ENCODE data around the gene IZUMO1.
"Not testable (repeated sequence)": the region's sequence is repeated elsewhere in the genome, so short reads cannot be mapped to it uniquely, and the experiment has no call there.

Gene IZUMO1

DNA sequence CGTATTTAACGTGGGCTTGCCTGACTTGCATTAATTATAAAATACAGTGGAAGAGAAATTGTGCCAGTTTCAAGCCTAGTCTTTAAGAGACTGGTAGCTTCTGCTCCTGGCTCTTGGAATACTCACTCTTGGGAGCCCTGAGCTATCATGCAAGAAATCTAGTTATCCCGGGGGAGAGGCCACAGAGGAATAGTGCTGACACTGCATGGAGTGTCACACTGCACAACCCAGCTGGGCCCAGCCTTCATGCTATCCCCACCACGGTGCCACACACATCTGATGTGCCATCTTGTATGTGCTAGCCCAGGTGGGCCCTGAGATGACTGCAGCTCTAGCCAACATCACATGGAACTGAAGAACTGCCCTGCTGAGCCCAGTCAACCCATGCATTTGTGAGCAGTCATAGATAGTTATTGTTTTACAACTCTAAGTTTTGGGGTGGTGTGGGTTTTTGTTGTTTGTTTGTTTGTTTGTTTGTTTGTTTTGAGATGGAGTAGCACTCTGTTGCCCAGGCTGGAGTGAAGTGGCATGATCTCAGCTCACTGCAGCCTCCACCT is 35.5 kb downstream of the IZUMO1 start:
- no peaks in the 10 kb centered on the region for H3K79me2 ChIP-seq (ENCODE audit: control insufficient read depth, insufficient read depth, low read length, unreplicated experiment)
- no peak overlapping the region for H3K4me3 ChIP-seq (ENCODE audit: low read depth, low read length)
- H3K27ac ChIP-seq (ENCODE audit: low read depth, low read length), result no peak overlapping the region
- peaks cover 8% of the 10 kb centered on the region for H3K4me1 ChIP-seq (ENCODE audit: control insufficient read depth, insufficient read depth, low read length, unreplicated experiment)
- no peaks in the 10 kb centered on the region for H3K27me3 ChIP-seq (ENCODE audit: insufficient read depth, low read length)
- H3K36me3 ChIP-seq (ENCODE audit: insufficient read depth, low read length), result no peaks in the 10 kb centered on the region
- no peak overlapping the region for H2AFZ ChIP-seq (ENCODE audit: low read length, unreplicated experiment)

DNA sequence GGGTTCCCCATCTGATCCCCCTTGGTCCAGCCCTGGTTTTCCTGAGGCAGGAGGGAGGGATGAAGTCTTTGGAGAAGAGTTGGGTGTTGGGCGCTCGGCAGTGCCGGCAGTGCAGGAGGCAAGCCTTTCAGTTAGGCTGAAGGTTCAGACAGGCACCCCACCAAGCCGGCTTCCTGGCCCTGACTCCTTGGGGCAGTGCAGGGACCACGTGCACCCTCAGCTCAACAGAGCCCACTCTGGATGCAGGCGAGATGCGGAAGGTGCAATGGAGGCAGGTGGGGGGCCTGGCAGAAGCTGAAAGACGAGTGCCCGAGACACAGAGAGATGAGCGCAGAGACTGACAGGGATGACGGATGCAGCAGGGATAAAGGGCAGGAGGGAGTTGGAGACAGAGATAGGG is 38.2 kb downstream of the IZUMO1 start:
- H3K4me1 ChIP-seq (ENCODE audit: control insufficient read depth, insufficient read depth, low read length, unreplicated experiment), result no peaks in the 10 kb centered on the region
- no peak overlapping the region for H3K4me3 ChIP-seq (ENCODE audit: low read depth, low read length)
- H3K36me3 ChIP-seq (ENCODE audit: insufficient read depth, low read length), result no peaks in the 10 kb centered on the region
- H3K27ac ChIP-seq (ENCODE audit: low read depth, low read length), result no peak overlapping the region
- H3K79me2 ChIP-seq (ENCODE audit: control insufficient read depth, insufficient read depth, low read length, unreplicated experiment), result no peaks in the 10 kb centered on the region
- no peak overlapping the region for H2AFZ ChIP-seq (ENCODE audit: low read length, unreplicated experiment)
- H3K27me3 ChIP-seq (ENCODE audit: insufficient read depth, low read length), result no peaks in the 10 kb centered on the region

- H3K79me2 ChIP-seq (ENCODE audit: control insufficient read depth, insufficient read depth, low read length, unreplicated experiment), result no peaks in the 10 kb centered on the region
- no peaks in the 10 kb centered on the region for H3K27me3 ChIP-seq (ENCODE audit: insufficient read depth, low read length)
- no peaks in the 10 kb centered on the region for H3K36me3 ChIP-seq (ENCODE audit: insufficient read depth, low read length)
Observed at GRCh38 chr19:48705431-48705830, 41.3 kb downstream of the IZUMO1 start.

DNA sequence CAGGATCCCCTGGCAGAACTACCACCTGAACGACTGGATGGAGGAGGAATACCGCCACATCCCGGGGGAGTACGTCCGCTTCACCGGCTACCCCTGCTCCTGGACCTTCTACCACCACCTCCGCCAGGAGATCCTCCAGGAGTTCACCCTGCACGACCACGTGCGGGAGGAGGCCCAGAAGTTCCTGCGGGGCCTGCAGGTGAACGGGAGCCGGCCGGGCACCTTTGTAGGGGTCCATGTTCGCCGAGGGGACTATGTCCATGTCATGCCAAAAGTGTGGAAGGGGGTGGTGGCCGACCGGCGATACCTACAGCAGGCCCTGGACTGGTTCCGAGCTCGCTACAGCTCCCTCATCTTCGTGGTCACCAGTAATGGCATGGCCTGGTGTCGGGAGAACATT is 43.4 kb downstream of the IZUMO1 start:
- Histone ChIP-seq H3K4me1 (ENCODE audit: control insufficient read depth, insufficient read depth, low read length, unreplicated experiment) (peaks cover 6% of the 10 kb centered on the region), H3K36me3 (ENCODE audit: insufficient read depth, low read length) (no peaks in the 10 kb centered on the region), H3K27ac (ENCODE audit: low read depth, low read length) (no peak overlapping the region), H3K4me3 (ENCODE audit: low read depth, low read length) (no peak overlapping the region), H3K27me3 (ENCODE audit: insufficient read depth, low read length) (no peaks in the 10 kb centered on the region), H2AFZ (ENCODE audit: low read length, unreplicated experiment) (no peak overlapping the region), H3K79me2 (ENCODE audit: control insufficient read depth, insufficient read depth, low read length, unreplicated experiment) (no peaks in the 10 kb centered on the region)

More at GRCh38 chr19:48705431-48705830, 41.3 kb downstream of the IZUMO1 start:
- no peaks in the 10 kb centered on the region for H3K4me1 ChIP-seq (ENCODE audit: control insufficient read depth, insufficient read depth, low read length, unreplicated experiment)
- no peak overlapping the region for H2AFZ ChIP-seq (ENCODE audit: low read length, unreplicated experiment)
- H3K27ac ChIP-seq (ENCODE audit: low read depth, low read length), result no peak overlapping the region
- no peak overlapping the region for H3K4me3 ChIP-seq (ENCODE audit: low read depth, low read length)

DNA sequence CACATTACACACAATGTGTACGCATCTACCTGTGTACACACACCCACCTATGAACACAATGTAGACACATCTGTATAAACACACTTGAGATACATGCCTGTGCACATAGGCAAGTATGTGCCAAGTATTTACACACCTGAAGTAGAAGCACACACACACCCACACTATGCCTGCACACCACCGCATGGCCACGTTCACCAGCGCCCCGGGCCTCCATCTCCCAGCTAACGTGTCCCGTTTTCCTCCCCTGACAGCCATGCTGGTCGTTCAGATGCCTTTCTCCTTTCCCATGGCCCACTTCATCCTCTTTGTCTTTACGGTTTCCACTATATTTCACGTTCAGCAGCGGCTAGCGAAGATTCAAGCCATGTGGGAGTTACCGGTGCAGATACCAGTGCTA is 44.0 kb downstream of the IZUMO1 start:
- Histone ChIP-seq H3K79me2 (ENCODE audit: control insufficient read depth, insufficient read depth, low read length, unreplicated experiment) (no peaks in the 10 kb centered on the region), H3K36me3 (ENCODE audit: insufficient read depth, low read length) (no peaks in the 10 kb centered on the region), H3K4me3 (ENCODE audit: low read depth, low read length) (no peak overlapping the region), H3K27ac (ENCODE audit: low read depth, low read length) (no peak overlapping the region), H2AFZ (ENCODE audit: low read length, unreplicated experiment) (no peak overlapping the region), H3K27me3 (ENCODE audit: insufficient read depth, low read length) (no peaks in the 10 kb centered on the region), H3K4me1 (ENCODE audit: control insufficient read depth, insufficient read depth, low read length, unreplicated experiment) (peaks cover 9% of the 10 kb centered on the region)

- Histone ChIP-seq H3K27ac (ENCODE audit: low read depth, low read length) (no peak overlapping the region), H3K27me3 (ENCODE audit: insufficient read depth, low read length) (no peaks in the 10 kb centered on the region; the same call in 1 of the 2 replicates), H3K4me1 (ENCODE audit: control insufficient read depth, insufficient read depth, low read length, unreplicated experiment) (peaks cover 9% of the 10 kb centered on the region), H2AFZ (ENCODE audit: low read length, unreplicated experiment) (no peak overlapping the region), H3K36me3 (ENCODE audit: insufficient read depth, low read length) (no peaks in the 10 kb centered on the region), H3K4me3 (ENCODE audit: low read depth, low read length) (no peak overlapping the region), H3K79me2 (ENCODE audit: control insufficient read depth, insufficient read depth, low read length, unreplicated experiment) (no peaks in the 10 kb centered on the region)
Observed at GRCh38 chr19:48698046-48698445, 48.7 kb downstream of the IZUMO1 start.

- Histone ChIP-seq H2AFZ (ENCODE audit: low read length, unreplicated experiment) (no peak overlapping the region), H3K4me3 (ENCODE audit: low read depth, low read length) (no peak overlapping the region), H3K27me3 (ENCODE audit: insufficient read depth, low read length) (no peaks in the 10 kb centered on the region; the same call in 1 of the 2 replicates), H3K79me2 (ENCODE audit: control insufficient read depth, insufficient read depth, low read length, unreplicated experiment) (no peaks in the 10 kb centered on the region), H3K36me3 (ENCODE audit: insufficient read depth, low read length) (no peaks in the 10 kb centered on the region), H3K27ac (ENCODE audit: low read depth, low read length) (no peak overlapping the region), H3K4me1 (ENCODE audit: control insufficient read depth, insufficient read depth, low read length, unreplicated experiment) (peaks cover 9% of the 10 kb centered on the region)
Observed at GRCh38 chr19:48696353-48697010, 50.2 kb downstream of the IZUMO1 start.

GRCh38 chr19:48695743-48696352 is 50.9 kb downstream of the IZUMO1 start, which contains the start of gene FUT2:
TSS of gene FUT2 (plus strand) at chr19:48695971. CDS start at chr19:48702957, 6,986 bp downstream.
- H2AFZ ChIP-seq (ENCODE audit: low read length, unreplicated experiment), result no peak within 1 kb of the TSS
- no peaks in the 10 kb centered on the region; the same call in 1 of the 2 replicates for H3K27me3 ChIP-seq (ENCODE audit: insufficient read depth, low read length)
- H3K4me1 ChIP-seq (ENCODE audit: control insufficient read depth, insufficient read depth, low read length, unreplicated experiment), result peaks cover 9% of the 10 kb centered on the region
- no peaks in the 10 kb centered on the region for H3K36me3 ChIP-seq (ENCODE audit: insufficient read depth, low read length)
- no peak within 1 kb of the TSS for H3K27ac ChIP-seq (ENCODE audit: low read depth, low read length)
- H3K4me3 ChIP-seq (ENCODE audit: low read depth, low read length), result no peak within 1 kb of the TSS
- H3K79me2 ChIP-seq (ENCODE audit: control insufficient read depth, insufficient read depth, low read length, unreplicated experiment), result no peaks in the 10 kb centered on the region

DNA sequence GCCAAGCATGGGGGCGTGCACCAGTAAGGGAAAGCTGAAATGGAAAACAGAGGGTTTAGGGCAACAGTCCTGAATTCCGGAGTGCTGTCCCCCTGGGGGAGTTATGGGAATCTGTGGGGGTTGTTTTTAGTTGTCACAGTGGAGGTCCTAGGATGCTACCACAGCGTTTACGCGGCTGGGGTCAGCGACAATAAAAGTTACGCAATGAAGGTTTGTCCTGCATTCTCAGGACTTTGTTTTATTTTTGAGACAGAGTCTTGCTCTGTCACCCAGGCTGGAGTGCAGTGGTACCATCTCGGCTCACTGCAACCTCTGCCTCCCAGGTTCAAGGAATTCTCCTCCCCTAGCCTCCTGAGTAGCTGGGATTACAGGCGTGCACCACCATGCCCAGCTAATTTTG is 53.1 kb downstream of the IZUMO1 start:
- H3K27ac ChIP-seq (ENCODE audit: low read depth, low read length); H3K36me3 ChIP-seq (ENCODE audit: insufficient read depth, low read length); H3K4me1 ChIP-seq (ENCODE audit: control insufficient read depth, insufficient read depth, low read length, unreplicated experiment); H2AFZ ChIP-seq (ENCODE audit: low read length, unreplicated experiment); H3K27me3 ChIP-seq (ENCODE audit: insufficient read depth, low read length); H3K79me2 ChIP-seq (ENCODE audit: control insufficient read depth, insufficient read depth, low read length, unreplicated experiment); H3K4me3 ChIP-seq (ENCODE audit: low read depth, low read length): not testable (repeated sequence)
